Karpas-422 (cell line): ENCODE results near the gene C20orf144. TPM values are rescaled to one million over a fixed set of nuclear protein-coding genes. Genes with fewer than 3 reads are reported as not detected.
"Not testable (repeated sequence)": the region's sequence is repeated elsewhere in the genome, so short reads cannot be mapped to it uniquely, and the experiment has no call there.

Experiments used
- DNase-seq: peaks from one replicate; pipeline ENCODE4 v3.0.0-alpha.2; 2015
- H2AFZ ChIP-seq: fragments of 200-600 bp; sonication (generic); 2 replicates; pipeline ENCODE4 v1.6.1; 2014; ENCODE audit warnings: antibody characterized with exemption, low read length, mixed read lengths
- H3K27ac ChIP-seq: fragments of 200-600 bp; sonication (generic); 2 replicates; pipeline ENCODE4 v1.5.1; 2014; ENCODE audit warnings: mild to moderate bottlenecking, low read length, moderate library complexity
- H3K27me3 ChIP-seq: fragments of 200-600 bp; sonication (generic); 2 replicates; pipeline ENCODE4 v1.6.1; 2014; ENCODE audit warnings: low read length, mixed read lengths
- H3K36me3 ChIP-seq: fragments of 200-600 bp; sonication (generic); 2 replicates; pipeline ENCODE4 v1.6.1; 2014; ENCODE audit warnings: low read length, mixed read lengths; ENCODE audit not compliant: insufficient read depth
- H3K4me1 ChIP-seq: fragments of 200-600 bp; sonication (generic); 2 replicates; pipeline ENCODE4 v1.6.1; 2014; ENCODE audit warnings: mild to moderate bottlenecking, low read length, mixed read lengths
- H3K4me2 ChIP-seq: fragments of 200-600 bp; sonication (generic); 2 replicates; pipeline ENCODE4 v1.6.1; 2014; ENCODE audit warnings: low read length, low read depth, mild to moderate bottlenecking; ENCODE audit not compliant: poor library complexity, severe bottlenecking
- H3K4me3 ChIP-seq: fragments of 200-600 bp; sonication (generic); 2 replicates; pipeline ENCODE4 v1.5.1; 2014; ENCODE audit warnings: mild to moderate bottlenecking, antibody characterized with exemption, low read length, mixed read lengths
- H3K79me2 ChIP-seq: fragments of 200-600 bp; sonication (generic); 2 replicates; pipeline ENCODE4 v1.6.1; 2014; ENCODE audit warnings: mild to moderate bottlenecking, low read length, mixed read lengths
- H3K9ac ChIP-seq: fragments of 200-600 bp; sonication (generic); 2 replicates; pipeline ENCODE4 v1.6.0; 2014; ENCODE audit warnings: low read length
- H3K9me2 ChIP-seq: fragments of 200-600 bp; sonication (generic), shearing (Covaris generic); replicated peaks from 2 replicates; pipeline ENCODE4 v1.6.0; 2014; ENCODE audit warnings: mild to moderate bottlenecking, low read length, moderate library complexity; ENCODE audit not compliant: insufficient read depth
- H3K9me3 ChIP-seq: fragments of 300-700, 200-600 bp; sonication (generic); 2 replicates; pipeline ENCODE4 v1.6.1; 2014; ENCODE audit warnings: low read length, mixed read lengths
- H4K20me1 ChIP-seq: fragments of 200-600 bp; sonication (generic); 2 replicates; pipeline ENCODE4 v1.6.1; 2014; ENCODE audit warnings: mild to moderate bottlenecking, antibody characterized with exemption, low read length, low read depth; ENCODE audit not compliant: insufficient read depth
- total RNA-seq: library from RNA; depleted of rRNA; stranded (reverse); fragments of >200 nt; shearing (Covaris generic); gene quantifications from 2 replicates; pipeline ENCODE4 v1.2.3, GENCODE V29; 2014; ENCODE audit warnings: low replicate concordance

C20orf144 gene
- total RNA-seq, 1 experiment from 2014 or later = 0.45 TPM

- H3K9ac ChIP-seq = no peak overlapping the region
- H3K4me3 ChIP-seq = no peak overlapping the region
- no peak overlapping the region for H3K4me2 ChIP-seq
- no peaks in the 10 kb centered on the region for H3K9me2 ChIP-seq
- H4K20me1 ChIP-seq = no peaks in the 10 kb centered on the region
- H3K4me1 ChIP-seq = no peaks in the 10 kb centered on the region
- H2AFZ ChIP-seq = no peak overlapping the region
- no peak for DNase-seq
- H3K27ac ChIP-seq = no peak overlapping the region
- H3K36me3 ChIP-seq = peaks cover 28% of the 10 kb centered on the region; the same call in 1 of the 2 replicates
- H3K27me3 ChIP-seq = no peaks in the 10 kb centered on the region
- H3K9me3 ChIP-seq = no peaks in the 10 kb centered on the region
- H3K79me2 ChIP-seq = no peaks in the 10 kb centered on the region
Measured at GRCh38 chr20:33646191-33646590, 15.9 kb upstream of the C20orf144 start.

GRCh38 chr20:33646959-33647602 lies 15.0 kb upstream of the C20orf144 start:
- H3K79me2 ChIP-seq, H3K4me2 ChIP-seq, H3K9ac ChIP-seq, H3K9me2 ChIP-seq, H3K27me3 ChIP-seq, H3K4me1 ChIP-seq, H3K4me3 ChIP-seq, H2AFZ ChIP-seq, H3K9me3 ChIP-seq, DNase-seq, H4K20me1 ChIP-seq, H3K27ac ChIP-seq: not testable (repeated sequence)
- H3K36me3 ChIP-seq = peaks cover 26% of the 10 kb centered on the region; the same call in 1 of the 2 replicates

- peaks cover 26% of the 10 kb centered on the region; the same call in 1 of the 2 replicates for H3K36me3 ChIP-seq
- H3K9me2 ChIP-seq = no peaks in the 10 kb centered on the region
- H3K4me3 ChIP-seq = no peak overlapping the region
- no peaks in the 10 kb centered on the region for H3K9me3 ChIP-seq
- H3K4me1 ChIP-seq = peaks cover 8% of the 10 kb centered on the region
- DNase-seq = no peak
- no peak overlapping the region; the same call in 1 of the 2 replicates for H3K27ac ChIP-seq
- no peaks in the 10 kb centered on the region for H3K79me2 ChIP-seq
- H3K9ac ChIP-seq = no peak overlapping the region
- H2AFZ ChIP-seq = no peak overlapping the region
- H3K27me3 ChIP-seq = no peaks in the 10 kb centered on the region
- no peaks in the 10 kb centered on the region for H4K20me1 ChIP-seq
- H3K4me2 ChIP-seq = no peak overlapping the region
Measured at GRCh38 chr20:33647603-33648395, 14.3 kb upstream of the C20orf144 start.

- H2AFZ ChIP-seq = no peak overlapping the region
- H3K36me3 ChIP-seq = peaks cover 21% of the 10 kb centered on the region; the same call in 1 of the 2 replicates
- DNase-seq = no peak
- H3K27ac ChIP-seq = no peak overlapping the region; the same call in 1 of the 2 replicates
- H3K9me3 ChIP-seq = no peaks in the 10 kb centered on the region
- no peaks in the 10 kb centered on the region for H3K79me2 ChIP-seq
- H3K4me3 ChIP-seq = no peak overlapping the region
- H3K4me2 ChIP-seq = no peak overlapping the region
- H3K9ac ChIP-seq = no peak overlapping the region
- H3K27me3 ChIP-seq = no peaks in the 10 kb centered on the region
- peaks cover 15% of the 10 kb centered on the region for H3K4me1 ChIP-seq
- H3K9me2 ChIP-seq = no peaks in the 10 kb centered on the region
- H4K20me1 ChIP-seq = no peaks in the 10 kb centered on the region
Measured at GRCh38 chr20:33648396-33649004, 13.6 kb upstream of the C20orf144 start.

GRCh38 chr20:33649201-33649681 lies 12.9 kb upstream of the C20orf144 start:
- Histone ChIP-seq H3K27ac (no peak overlapping the region), H3K4me2 (no peak overlapping the region), H3K9me3 (no peaks in the 10 kb centered on the region)

GRCh38 chr20:33650111-33650752 lies 11.9 kb upstream of the C20orf144 start:
- DNase-seq = no peak
- Histone ChIP-seq H2AFZ (no peak overlapping the region), H3K36me3 (peaks cover 9% of the 10 kb centered on the region; the same call in 1 of the 2 replicates), H3K27ac (no peak overlapping the region), H3K4me1 (peaks cover 23% of the 10 kb centered on the region), H3K79me2 (no peaks in the 10 kb centered on the region), H4K20me1 (no peaks in the 10 kb centered on the region), H3K27me3 (no peaks in the 10 kb centered on the region), H3K9ac (no peak overlapping the region), H3K4me3 (no peak overlapping the region), H3K9me2 (no peaks in the 10 kb centered on the region), H3K9me3 (no peaks in the 10 kb centered on the region), H3K4me2 (no peak overlapping the region)

More at GRCh38 chr20:33649201-33649681, 12.9 kb upstream of the C20orf144 start:
- no peaks in the 10 kb centered on the region for H4K20me1 ChIP-seq
- H3K27me3 ChIP-seq = no peaks in the 10 kb centered on the region
- peaks cover 22% of the 10 kb centered on the region for H3K4me1 ChIP-seq
- no peak for DNase-seq
- H2AFZ ChIP-seq = no peak overlapping the region
- peaks cover 17% of the 10 kb centered on the region; the same call in 1 of the 2 replicates for H3K36me3 ChIP-seq
- H3K9me2 ChIP-seq = no peaks in the 10 kb centered on the region
- no peak overlapping the region for H3K4me3 ChIP-seq
- no peaks in the 10 kb centered on the region for H3K79me2 ChIP-seq
- H3K9ac ChIP-seq = no peak overlapping the region

GRCh38 chr20:33650753-33651561 lies 11.2 kb upstream of the C20orf144 start:
- no peak for DNase-seq
- H2AFZ ChIP-seq = no peak overlapping the region
- H3K27me3 ChIP-seq = no peaks in the 10 kb centered on the region
- no peaks in the 10 kb centered on the region for H3K79me2 ChIP-seq
- 0 out of 2 replicates have a peak overlapping the region, but pooled peaks have one; percentile 14 for H3K27ac ChIP-seq
- H3K4me3 ChIP-seq = no peak overlapping the region
- no peak overlapping the region for H3K4me2 ChIP-seq
- 0 out of 2 replicates have a peak, but pooled peaks cover 4% of the 10 kb centered on the region for H3K36me3 ChIP-seq
- peaks cover 23% of the 10 kb centered on the region for H3K4me1 ChIP-seq
- H3K9me2 ChIP-seq = no peaks in the 10 kb centered on the region
- no peaks in the 10 kb centered on the region for H4K20me1 ChIP-seq
- H3K9ac ChIP-seq = no peak overlapping the region
- no peaks in the 10 kb centered on the region for H3K9me3 ChIP-seq
